Endodermal cell (in vitro differentiated cells): ENCODE results near the gene AFTPH. TPM values are rescaled to one million over a fixed set of nuclear protein-coding genes. Genes with fewer than 3 reads are reported as not detected.

Experiments used
- DNase-seq: peaks from one replicate; pipeline ENCODE4 v3.0.0-alpha.2; 2017
- H3K27ac ChIP-seq: 2 replicates; pipeline ENCODE4 v1.5.1; 2013; ENCODE audit warnings: mild to moderate bottlenecking, low read depth, low read length, moderate library complexity
- H3K27me3 ChIP-seq: 2 replicates; pipeline ENCODE4 v1.6.1; 2013; ENCODE audit warnings: mild to moderate bottlenecking, low read length, moderate library complexity; ENCODE audit not compliant: insufficient read depth, control insufficient read depth, poor library complexity, severe bottlenecking
- H3K36me3 ChIP-seq: 2 replicates; pipeline ENCODE4 v1.7.0; 2013; ENCODE audit warnings: mild to moderate bottlenecking, low read length, moderate library complexity; ENCODE audit not compliant: control insufficient read depth, insufficient read depth
- H3K4me1 ChIP-seq: one replicate; pipeline ENCODE4 v1.7.0; 2013; ENCODE audit warnings: low read length; ENCODE audit not compliant: control insufficient read depth, insufficient read depth
- H3K4me3 ChIP-seq: 2 replicates; pipeline ENCODE4 v1.5.1; 2013; ENCODE audit warnings: mild to moderate bottlenecking, low read length, moderate library complexity
- H3K9ac ChIP-seq: 2 replicates; pipeline ENCODE4 v1.6.1; 2013; ENCODE audit warnings: mild to moderate bottlenecking, low read length, moderate library complexity; ENCODE audit not compliant: poor library complexity, severe bottlenecking; ENCODE audit errors: extremely low read depth
- H3K9me3 ChIP-seq: 2 replicates; pipeline ENCODE4 v1.6.1; 2013; ENCODE audit warnings: mild to moderate bottlenecking, low read length, moderate library complexity; ENCODE audit not compliant: control insufficient read depth
- H3K27ac Mint-ChIP-seq: 2 replicates; pipeline ENCODE4 v1.8.0; 2020; ENCODE audit warnings: mixed read lengths
- H3K27me3 Mint-ChIP-seq: 2 replicates; pipeline ENCODE4 v1.8.0; 2021; ENCODE audit warnings: mild to moderate bottlenecking, mixed read lengths; ENCODE audit not compliant: insufficient read depth
- H3K36me3 Mint-ChIP-seq: 2 replicates; pipeline ENCODE4 v1.8.0; 2020; ENCODE audit warnings: low read depth, mixed read lengths
- H3K4me1 Mint-ChIP-seq: 2 replicates; pipeline ENCODE4 v1.8.0; 2020; ENCODE audit warnings: mixed read lengths
- H3K4me3 Mint-ChIP-seq: 2 replicates; pipeline ENCODE4 v1.8.0; 2020; ENCODE audit warnings: mild to moderate bottlenecking, moderate library complexity, mixed read lengths
- H3K9me3 Mint-ChIP-seq: 2 replicates; pipeline ENCODE4 v1.8.0; 2020; ENCODE audit warnings: mild to moderate bottlenecking, mixed read lengths
- CTCF ChIP-seq: fragments of 200-600 bp; sonication (generic); conservative IDR thresholded peaks from 2 replicates; pipeline ENCODE4 v1.5.0; 2021; ENCODE audit warnings: antibody characterized with exemption, mild to moderate bottlenecking
- WGBS, 2 experiments: methylation state at CpG; one replicate each; pipeline versions ENCODE4 v1.1.5 to v1.1.7; 2013; ENCODE audit warnings: missing lambda C conversion rate in 2 of 2, mixed read lengths in 1 of 2; ENCODE audit not compliant: insufficient coverage in 1 of 2, insufficient read length in 1 of 2; 5-methylcytosine and 5-hydroxymethylcytosine counted together
- total RNA-seq, 2 donors: library from RNA; stranded (reverse); fragmentation: NEBNext Ultra II Directional in 1 of 2; extraction: Animal tissue kit (Norgen Biotek cat#: 25700) in 1 of 2; gene quantifications; 2 replicates in 1 of 2; 3 replicates in 1 of 2; pipeline ENCODE4 v1.2.1, GENCODE V29; 2021

The AFTPH gene
- total RNA-seq, 2 donors from 2014 or later, result 13.7 to 21.5 TPM

DNA sequence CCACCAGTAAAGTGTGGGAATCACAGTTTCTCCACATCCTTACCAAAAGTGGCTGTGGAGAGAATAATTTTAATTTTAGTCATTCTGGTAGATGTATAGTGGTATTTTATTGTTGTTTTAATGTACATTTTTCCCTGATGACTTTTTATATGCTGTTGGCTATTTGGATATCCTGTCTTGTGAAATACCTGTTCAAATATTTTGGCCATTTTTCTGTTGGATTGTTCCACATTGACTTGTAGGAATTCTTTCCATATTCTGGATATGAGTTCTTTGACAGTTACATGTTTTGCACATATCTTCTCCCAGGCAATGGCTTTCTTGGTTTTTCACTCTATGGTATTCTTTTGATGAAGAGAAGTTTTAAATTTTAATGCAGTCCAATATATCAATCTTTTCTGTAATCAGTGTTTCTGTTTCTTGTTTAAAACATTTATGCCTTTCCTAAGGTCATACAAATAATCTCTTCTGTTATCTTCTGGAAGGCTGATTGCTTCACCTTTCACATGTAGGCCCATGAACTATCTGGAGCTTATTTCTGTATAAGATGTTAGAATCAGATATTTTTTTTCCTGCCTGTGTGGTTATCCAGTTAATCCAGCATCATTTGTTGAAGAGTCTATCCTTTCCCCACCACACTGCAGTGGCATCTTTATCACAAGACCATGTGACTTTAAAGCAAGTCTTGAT, 19.0 kb downstream of the AFTPH start:
- Histone ChIP-seq H3K4me1 (no peaks in the 10 kb centered on the region), H3K36me3 (no peaks in the 10 kb centered on the region), H3K4me3 (no peak overlapping the region), H3K9ac (no peak overlapping the region), H3K27me3 (no peaks in the 10 kb centered on the region), H3K27ac (no peak overlapping the region), H3K9me3 (no peaks in the 10 kb centered on the region)
- Mint-ChIP-seq H3K4me3 (no peak overlapping the region), H3K4me1 (peaks cover 8% of the 10 kb centered on the region), H3K9me3 (no peaks in the 10 kb centered on the region), H3K27ac (no peak overlapping the region), H3K36me3 (no peaks in the 10 kb centered on the region), H3K27me3 (no peaks in the 10 kb centered on the region)
- no peak for TF ChIP-seq CTCF
- DNase-seq, result no peak

GRCh38 chr2:64548761-64549160, 24.6 kb downstream of the AFTPH start:
- H3K4me1 Mint-ChIP-seq, result no peaks in the 10 kb centered on the region
- Histone ChIP-seq H3K9me3 (peaks cover 6% of the 10 kb centered on the region), H3K9ac (no peak overlapping the region), H3K27ac (no peak overlapping the region), H3K27me3 (no peaks in the 10 kb centered on the region), H3K4me1 (no peaks in the 10 kb centered on the region), H3K36me3 (no peaks in the 10 kb centered on the region), H3K4me3 (no peak overlapping the region)
- H3K9me3 Mint-ChIP-seq, result peaks cover 5% of the 10 kb centered on the region
- H3K36me3 Mint-ChIP-seq, result peaks cover 8% of the 10 kb centered on the region
- no peak for DNase-seq
- no peak overlapping the region for H3K4me3 Mint-ChIP-seq
- H3K27ac Mint-ChIP-seq, result no peak overlapping the region
- no peaks in the 10 kb centered on the region for H3K27me3 Mint-ChIP-seq
- WGBS, 2 experiments, result 97 to 100% methylated on average over 2 to 3 of the region's 3 CpGs
- TF ChIP-seq CTCF, result no peak

DNA sequence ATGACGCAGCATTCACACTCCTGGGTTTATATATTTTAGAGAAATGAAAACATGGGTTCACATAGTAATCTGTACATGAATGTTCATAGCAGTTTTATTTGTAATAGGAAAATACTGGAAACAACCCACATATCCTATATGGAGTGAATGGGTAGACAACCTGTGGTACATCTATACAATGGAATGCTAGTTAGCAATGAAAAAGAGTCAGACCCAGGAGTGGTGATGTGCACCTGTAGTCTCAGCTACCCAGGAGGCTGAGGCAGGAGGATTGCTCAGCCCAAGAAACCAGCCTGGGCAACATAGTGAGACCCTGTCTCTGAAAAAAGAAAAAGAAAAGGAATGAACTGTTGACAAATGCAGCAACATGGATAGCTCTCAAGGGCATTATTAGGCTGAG, 25.9 kb downstream of the AFTPH start:
- Mint-ChIP-seq H3K4me3 (no peak overlapping the region), H3K9me3 (peaks cover 5% of the 10 kb centered on the region), H3K36me3 (peaks cover 8% of the 10 kb centered on the region), H3K4me1 (no peaks in the 10 kb centered on the region), H3K27me3 (no peaks in the 10 kb centered on the region), H3K27ac (no peak overlapping the region)
- H3K9ac ChIP-seq, result no peak overlapping the region
- TF ChIP-seq CTCF, result no peak
- no peak overlapping the region for H3K4me3 ChIP-seq
- peaks cover 6% of the 10 kb centered on the region for H3K9me3 ChIP-seq
- WGBS, 2 experiments, result 96% methylated on average over 1 of the region's 1 CpG; no CpG with 5 or more reads in 1 of the 2 experiments
- no peak for DNase-seq
- H3K4me1 ChIP-seq, result no peaks in the 10 kb centered on the region
- no peaks in the 10 kb centered on the region for H3K36me3 ChIP-seq
- no peaks in the 10 kb centered on the region for H3K27me3 ChIP-seq
- no peak overlapping the region for H3K27ac ChIP-seq
